ENCODE results near the gene GARRE1. TPM values are rescaled to one million over a fixed set of nuclear protein-coding genes. Genes with fewer than 3 reads are reported as not detected.

GARRE1 gene
- total and polyA plus RNA-seq, 2 donors (not counting 3 experiments of a cell fraction or from before 2014, with no cell fraction given), result 39.2 to 46.8 TPM

DNA sequence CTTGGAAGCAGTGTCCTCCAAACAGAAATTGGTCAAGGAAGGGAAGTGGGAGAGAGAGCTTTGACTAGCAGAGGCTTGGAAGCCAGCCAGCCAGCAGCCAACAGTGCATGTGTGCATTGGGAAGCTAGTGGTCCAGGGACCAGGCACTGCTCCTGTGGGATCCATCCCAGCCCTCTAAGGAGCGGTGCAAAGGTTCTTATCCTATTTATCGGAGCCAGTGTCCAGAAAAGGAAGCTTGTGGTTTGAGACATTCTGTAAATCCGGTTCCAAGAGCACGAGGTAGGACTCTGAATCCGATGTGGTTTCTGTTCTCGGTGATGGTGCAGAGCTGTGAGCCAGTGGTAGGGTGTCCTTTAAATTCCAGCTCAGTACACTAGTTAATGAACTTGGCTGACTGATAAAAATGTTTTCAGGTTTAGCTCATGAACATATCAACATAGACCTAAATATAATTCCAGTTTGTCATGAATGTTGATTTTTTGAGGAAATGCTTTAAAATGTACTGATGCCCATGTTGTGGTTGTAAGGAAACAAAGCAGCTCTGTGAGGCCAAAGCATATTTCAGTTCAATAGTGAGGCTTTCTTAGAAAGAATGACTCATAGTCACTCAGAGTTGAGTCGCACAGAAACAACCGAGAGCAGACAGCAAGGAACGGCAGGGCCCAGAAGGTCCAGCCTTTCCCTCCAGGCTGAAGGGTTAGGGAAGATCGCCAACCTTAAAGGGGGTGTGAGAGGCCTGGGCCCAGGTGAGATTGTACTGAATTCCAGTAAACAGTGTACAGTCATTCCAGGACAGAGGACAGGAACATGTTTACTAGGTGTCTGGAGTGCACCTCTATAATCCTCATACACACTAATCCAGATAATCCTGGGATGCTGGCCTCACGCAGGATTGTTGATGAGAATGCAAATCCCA lies 21.5 kb upstream of the GARRE1 start:
- H3K79me2 ChIP-seq (ENCODE audit: control insufficient read depth, insufficient read depth, low read length), result no peaks in the 10 kb centered on the region
- H3K4me1 ChIP-seq (ENCODE audit: control insufficient read depth, extremely low read depth, insufficient read depth, low read length), result peaks cover 29% of the 10 kb centered on the region
- dilution Hi-C loops (cut with MboI; ENCODE audit: extremely low pct_ligation_motif_present, low sequenced_read_pairs) (no loop called here), intact Hi-C loops (cut with micrococcal nuclease) (loop anchor here (1.0 to 2.0 kb wide), 2 partner anchors 38 to 113 kb away; no protein-coding TSS in a partner anchor)
- TF ChIP-seq JUN (IDR thresholded peaks at IDR 0.05; ENCODE audit: borderline replicate concordance, insufficient read depth, insufficient read length, low read depth), result peak; percentile 76
- TF ChIP-seq POLR2A (IDR thresholded peaks at IDR 0.05; ENCODE audit: low read depth, low read length), result no peak
- peak; percentile 90 for TF ChIP-seq FOS (IDR thresholded peaks at IDR 0.05; ENCODE audit: borderline replicate concordance, insufficient read depth, low read length)
- no peak for TF ChIP-seq MYC (IDR thresholded peaks at IDR 0.05; ENCODE audit: low read depth, low read length)
- no peak for TF ChIP-seq EZH2 (IDR thresholded peaks at IDR 0.05; ENCODE audit: borderline replicate concordance, low read depth, low read length, severe bottlenecking)
- TF ChIP-seq GATA2 (IDR thresholded peaks at IDR 0.05; ENCODE audit: insufficient read depth, insufficient read length, low read depth, low read length), result peak; percentile 56
- CTCF ChIA-PET, result interaction anchor here (0.5 to 2.7 kb wide), 13 partner anchors 9 to 127 kb away, joined by 3 to 12 read pairs (median 4); no protein-coding TSS in a partner anchor
- H3K9me1 ChIP-seq (replicated peaks; ENCODE audit: control insufficient read depth, extremely low read depth, insufficient read depth, low read length), result no peaks in the 10 kb centered on the region
- peak overlapping the region; percentile 74 for H3K4me2 ChIP-seq (ENCODE audit: insufficient read depth, low read length)
- peaks cover 3 to 13% of the 10 kb centered on the region in 2 experiments for H3K36me3 ChIP-seq (ENCODE audit: control insufficient read depth in 2 of 2, extremely low read depth in 1 of 2, insufficient read depth in 2 of 2, low read length in 2 of 2)
- H3K4me3 ChIP-seq (replicated peaks in 1 of 3; ENCODE audit: insufficient read depth in 1 of 3, low read depth in 1 of 3, low read length in 3 of 3), result no peak overlapping the region
- peak overlapping the region; percentile 45 for H3K27ac ChIP-seq (ENCODE audit: insufficient read depth, low read depth, low read length)
- no peak overlapping the region for H2AFZ ChIP-seq (ENCODE audit: low read depth, low read length)
- H3K9me3 ChIP-seq (replicated peaks; ENCODE audit: control insufficient read depth, insufficient read depth, low read length), result no peaks in the 10 kb centered on the region
- no peaks in the 10 kb centered on the region for H3K27me3 ChIP-seq (ENCODE audit: control insufficient read depth in 2 of 2, insufficient read depth in 2 of 2, low read length in 2 of 2)
- FAIRE-seq, result peak; percentile 94
- no peaks in the 10 kb centered on the region for H4K20me1 ChIP-seq (replicated peaks; ENCODE audit: control insufficient read depth, extremely low read depth, insufficient read depth, low read length)
- peak overlapping the region; percentile 2 for H3K9ac ChIP-seq (replicated peaks; ENCODE audit: extremely low read depth, insufficient read depth, low read length)
- BruUV-seq (replicated peaks), result no TSS peak
- POLR2A ChIA-PET, result interaction anchor here (0.6 to 0.7 kb wide), 2 partner anchors 30 to 111 kb away, joined by 3 to 5 read pairs; no protein-coding TSS in a partner anchor
- DNase-seq (ENCODE audit: low read depth, low spot score), result peak; percentile 87
